GM23248 (cell line): ENCODE results near the gene GRIN3A. TPM values are rescaled to one million over a fixed set of nuclear protein-coding genes. Genes with fewer than 3 reads are reported as not detected.

Experiments used
- DNase-seq: peaks from one replicate; pipeline ENCODE4 v3.0.0-alpha.2; 2015
- H2AFZ ChIP-seq: fragments of 200-600 bp; sonication (generic); 2 replicates; pipeline ENCODE4 v1.6.1; 2016; ENCODE audit warnings: antibody characterized with exemption
- H3F3A ChIP-seq: fragments of 200-600 bp; sonication (generic); 2 replicates; pipeline ENCODE4 v1.6.1; 2016; ENCODE audit warnings: mild to moderate bottlenecking, antibody characterized with exemption, mixed run types; ENCODE audit not compliant: insufficient read depth
- H3K27ac ChIP-seq: fragments of 200-600 bp; sonication (generic); 2 replicates; pipeline ENCODE4 v1.5.1; 2016; ENCODE audit warnings: mild to moderate bottlenecking
- H3K27me3 ChIP-seq: fragments of 200-600 bp; sonication (generic); replicated peaks from 2 replicates; pipeline ENCODE4 v1.6.1; 2016; ENCODE audit warnings: mild to moderate bottlenecking; ENCODE audit not compliant: insufficient read depth
- H3K36me3 ChIP-seq: fragments of 200-600 bp; sonication (generic); 2 replicates; pipeline ENCODE4 v1.6.1; 2016; ENCODE audit warnings: low read depth, mild to moderate bottlenecking
- H3K4me1 ChIP-seq: fragments of 200-600 bp; sonication (generic); 2 replicates; pipeline ENCODE4 v1.6.1; 2016; ENCODE audit warnings: mild to moderate bottlenecking; ENCODE audit not compliant: insufficient read depth
- H3K4me2 ChIP-seq: fragments of 200-600 bp; sonication (generic); one replicate; pipeline ENCODE4 v1.6.1; 2016; ENCODE audit warnings: mild to moderate bottlenecking; ENCODE audit not compliant: unreplicated experiment
- H3K4me3 ChIP-seq: fragments of 200-600 bp; sonication (generic); 2 replicates; pipeline ENCODE4 v1.5.1; 2016; ENCODE audit warnings: mild to moderate bottlenecking
- H3K79me2 ChIP-seq: fragments of 200-600 bp; sonication (generic); 2 replicates; pipeline ENCODE4 v1.6.1; 2016; ENCODE audit warnings: mild to moderate bottlenecking; ENCODE audit not compliant: insufficient read depth
- H3K9ac ChIP-seq: fragments of 200-600 bp; sonication (generic); 2 replicates; pipeline ENCODE4 v1.6.1; 2016; ENCODE audit warnings: mild to moderate bottlenecking
- H3K9me2 ChIP-seq: fragments of 200-600 bp; sonication (generic); 2 replicates; pipeline ENCODE4 v1.6.1; 2016; ENCODE audit warnings: mixed run types, mild to moderate bottlenecking, moderate library complexity; ENCODE audit not compliant: insufficient read depth
- H3K9me3 ChIP-seq: fragments of 200-600 bp; sonication (generic); one replicate; pipeline ENCODE4 v1.6.1; 2017; ENCODE audit warnings: low read depth
- H4K20me1 ChIP-seq: fragments of 200-600 bp; sonication (generic); 2 replicates; pipeline ENCODE4 v1.6.0; 2016; ENCODE audit not compliant: insufficient read depth
- EZH2 ChIP-seq: fragments of 200-600 bp; sonication (generic); IDR thresholded peaks from 2 replicates; pipeline ENCODE4 v1.6.1; 2018; ENCODE audit warnings: antibody characterized with exemption, mild to moderate bottlenecking; ENCODE audit not compliant: insufficient read depth, poor library complexity, severe bottlenecking
- EZH2phosphoT487 ChIP-seq: fragments of 200-600 bp; sonication (generic); IDR thresholded peaks from 2 replicates; pipeline ENCODE4 v1.6.1; 2018; ENCODE audit warnings: antibody characterized with exemption, moderate library complexity, mild to moderate bottlenecking, low read depth; ENCODE audit not compliant: insufficient read depth
- WGBS, 2 experiments: methylation state at CpG; one replicate each; pipeline ENCODE4 v1.1.6; 2015 to 2017; ENCODE audit warnings: low lambda C conversion rate in 2 of 2, low coverage in 1 of 2; ENCODE audit errors: missing lambda C conversion rate in 2 of 2; 5-methylcytosine and 5-hydroxymethylcytosine counted together
- in situ Hi-C: fragments of 300-500 bp; cut with MboI; formaldehyde crosslinking; loops from 2 replicates; pipeline ENCODE4 v1.15.0; 2020
- polyA plus RNA-seq: library from polyadenylated mRNA; unstranded; fragments of >200 nt; fragmentation: Nextera tagmentation; extraction: Ambion mirVana; gene quantifications from 2 replicates; pipeline ENCODE4 v1.2.1, GENCODE V29; 2016
- total RNA-seq: library from RNA; depleted of rRNA; stranded (reverse); fragments of >200 nt; shearing (Covaris generic); gene quantifications from 2 replicates; pipeline ENCODE4 v1.2.3, GENCODE V29; 2014

Gene GRIN3A
- total and polyA plus RNA-seq, 2 experiments from 2014 or later, result not detected

DNA sequence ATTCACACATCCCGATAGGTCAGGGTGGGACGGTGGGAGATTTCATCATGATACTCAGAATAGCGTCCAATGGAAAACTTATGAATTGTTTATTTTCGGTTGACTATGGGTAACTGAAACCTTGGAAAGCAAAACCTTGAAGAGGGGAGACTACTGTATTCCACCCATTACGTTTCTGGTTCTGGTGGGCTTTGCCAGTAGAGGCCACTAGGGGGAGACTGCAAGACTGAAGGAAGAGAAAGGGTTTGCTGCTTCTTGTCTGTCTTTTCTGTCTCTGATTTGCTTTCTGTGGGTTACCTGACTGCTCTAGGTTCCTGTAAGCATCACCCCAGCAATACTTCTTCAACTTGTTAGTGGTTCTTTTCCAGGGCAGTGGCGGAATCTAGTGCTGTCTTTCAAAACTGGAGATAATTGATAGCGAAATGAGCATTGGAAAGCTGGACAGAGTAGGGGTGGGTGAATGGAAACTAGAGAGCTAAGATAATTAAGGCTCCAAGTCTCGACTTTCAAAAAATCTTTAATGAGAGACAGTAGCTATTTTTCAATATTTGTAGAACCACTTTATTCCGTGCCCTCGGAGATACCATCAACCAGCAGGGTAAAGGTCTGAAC is 27.0 kb downstream of the GRIN3A start:
- Histone ChIP-seq H3K9me3 (no peaks in the 10 kb centered on the region), H3K79me2 (no peaks in the 10 kb centered on the region), H3F3A (no peaks in the 10 kb centered on the region), H3K9ac (no peak overlapping the region), H3K4me2 (no peak overlapping the region), H3K27ac (no peak overlapping the region), H4K20me1 (no peaks in the 10 kb centered on the region), H3K4me3 (no peak overlapping the region), H3K36me3 (no peaks in the 10 kb centered on the region), H3K4me1 (no peaks in the 10 kb centered on the region), H2AFZ (no peak overlapping the region), H3K27me3 (no peaks in the 10 kb centered on the region), H3K9me2 (no peaks in the 10 kb centered on the region)
- 64 to 65% methylated on average over 10 of the region's 10 CpGs for WGBS, 2 experiments
- in situ Hi-C loops, result no loop called here
- TF ChIP-seq EZH2phosphoT487 (no peak), EZH2 (no peak)
- peak; percentile 22 for DNase-seq

DNA sequence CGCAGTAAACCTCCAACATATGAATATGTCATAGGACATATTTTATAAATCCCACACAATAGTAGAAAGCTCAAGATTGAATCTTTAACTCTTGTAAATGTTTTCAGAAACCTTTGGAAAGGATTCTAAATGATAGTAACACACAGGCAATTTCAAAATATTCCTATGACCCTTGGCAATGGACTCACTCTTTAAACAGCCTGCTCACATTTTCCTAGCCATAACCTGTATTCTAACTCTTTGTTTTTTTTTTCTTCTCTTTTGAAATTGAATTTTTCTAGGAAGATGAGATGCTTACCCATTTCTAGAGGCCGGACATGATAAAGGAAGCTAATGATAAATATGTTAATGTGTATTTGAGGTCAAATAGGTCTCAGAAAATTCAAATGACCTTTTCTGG is 29.6 kb downstream of the GRIN3A start:
- WGBS, 2 experiments, result 35 to 38% methylated on average over 2 of the region's 2 CpGs
- Histone ChIP-seq H3K27me3 (no peaks in the 10 kb centered on the region), H3K4me1 (no peaks in the 10 kb centered on the region), H3K36me3 (no peaks in the 10 kb centered on the region), H2AFZ (no peak overlapping the region), H3K9me2 (no peaks in the 10 kb centered on the region), H3F3A (no peaks in the 10 kb centered on the region), H3K79me2 (no peaks in the 10 kb centered on the region), H3K9me3 (no peaks in the 10 kb centered on the region), H3K4me3 (no peak overlapping the region), H3K9ac (no peak overlapping the region), H3K4me2 (no peak overlapping the region), H4K20me1 (no peaks in the 10 kb centered on the region), H3K27ac (no peak overlapping the region)
- no peak for TF ChIP-seq EZH2phosphoT487
- TF ChIP-seq EZH2, result no peak
- DNase-seq, result no peak
- in situ Hi-C loops, result no loop called here

DNA sequence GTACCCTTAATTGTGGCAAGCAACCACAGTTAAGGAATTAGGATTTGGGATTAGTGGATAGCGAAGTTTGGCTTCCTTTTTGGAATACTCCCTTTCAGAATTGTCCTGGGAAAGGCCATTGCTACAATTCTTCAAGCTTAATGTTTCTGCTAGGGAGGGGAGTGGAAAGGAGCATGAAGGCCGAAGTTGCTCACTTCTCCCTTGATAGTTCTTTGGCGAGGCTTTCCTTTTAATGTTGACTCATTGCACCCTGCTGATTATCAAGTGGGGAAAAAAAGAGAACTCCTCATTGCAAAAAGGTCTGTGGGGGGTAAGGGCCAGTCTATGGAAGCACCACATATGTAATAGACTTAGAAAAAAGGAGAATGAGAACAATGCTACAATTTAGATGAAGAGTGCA is 30.7 kb downstream of the GRIN3A start:
- no peaks in the 10 kb centered on the region for H4K20me1 ChIP-seq
- H3K27ac ChIP-seq, result no peak overlapping the region
- H3K4me3 ChIP-seq, result no peak overlapping the region
- TF ChIP-seq EZH2phosphoT487, result no peak
- TF ChIP-seq EZH2, result no peak
- H3K9me2 ChIP-seq, result no peaks in the 10 kb centered on the region
- H3F3A ChIP-seq, result no peaks in the 10 kb centered on the region
- no peak for DNase-seq
- H3K79me2 ChIP-seq, result no peaks in the 10 kb centered on the region
- H3K4me2 ChIP-seq, result no peak overlapping the region
- in situ Hi-C loops, result no loop called here
- H3K9me3 ChIP-seq, result no peaks in the 10 kb centered on the region
- no peak overlapping the region for H2AFZ ChIP-seq
- WGBS, 2 experiments, result 4 to 8% methylated on average over 3 of the region's 3 CpGs
- H3K27me3 ChIP-seq, result no peaks in the 10 kb centered on the region
- H3K9ac ChIP-seq, result no peak overlapping the region
- H3K4me1 ChIP-seq, result no peaks in the 10 kb centered on the region
- no peaks in the 10 kb centered on the region for H3K36me3 ChIP-seq

DNA sequence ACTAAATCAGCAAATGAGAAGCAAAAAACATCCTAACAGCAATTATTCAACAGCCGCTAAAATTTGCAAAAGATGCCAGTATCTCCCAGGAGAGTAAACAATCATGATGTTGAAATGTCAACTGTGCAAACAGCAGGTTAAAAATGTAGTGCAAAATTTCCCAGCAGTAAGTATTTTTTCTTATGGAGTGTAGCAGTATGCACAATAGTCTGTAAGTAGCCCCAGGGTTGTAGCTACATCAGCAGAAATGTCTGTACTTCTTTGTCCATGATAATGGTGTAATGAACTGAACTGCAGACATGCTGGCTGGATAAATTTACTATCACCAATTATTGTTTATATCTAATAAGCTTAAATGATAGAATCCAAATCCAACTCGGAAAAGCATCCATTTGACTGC is 31.4 kb downstream of the GRIN3A start:
- in situ Hi-C loops, result no loop called here

DNA sequence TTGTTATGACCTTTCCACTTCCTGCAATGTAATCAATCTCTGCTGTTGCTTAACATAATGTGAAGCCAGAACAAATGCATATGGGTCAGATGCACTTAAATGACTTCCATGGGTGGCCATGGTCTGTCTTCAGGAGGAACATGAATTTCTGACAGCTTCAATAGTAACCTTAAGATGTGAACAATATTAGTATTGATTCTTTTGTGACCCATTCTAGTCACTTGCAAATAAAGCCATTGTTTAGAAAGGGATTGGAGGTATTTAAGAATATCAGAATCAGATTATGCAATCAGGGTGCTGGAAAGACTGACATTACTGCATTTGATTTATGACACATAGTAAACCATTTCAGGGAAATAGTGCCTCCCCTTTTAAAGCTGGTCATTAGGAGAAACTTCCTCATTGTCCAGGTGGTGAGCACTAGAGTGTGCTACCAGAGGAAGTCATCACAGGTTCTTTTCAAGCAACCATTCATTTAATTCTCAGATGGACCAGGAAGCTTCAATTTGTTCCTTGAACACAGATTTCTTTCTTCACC is 32.1 kb downstream of the GRIN3A start:
- Histone ChIP-seq H3K36me3 (no peaks in the 10 kb centered on the region), H2AFZ (no peak overlapping the region), H3K4me1 (no peaks in the 10 kb centered on the region), H3K4me3 (no peak overlapping the region), H3K27me3 (no peaks in the 10 kb centered on the region), H3K79me2 (no peaks in the 10 kb centered on the region), H3K4me2 (no peak overlapping the region), H3F3A (no peaks in the 10 kb centered on the region), H3K27ac (no peak overlapping the region), H4K20me1 (no peaks in the 10 kb centered on the region), H3K9ac (no peak overlapping the region), H3K9me2 (no peaks in the 10 kb centered on the region), H3K9me3 (no peaks in the 10 kb centered on the region)
- TF ChIP-seq EZH2phosphoT487 (no peak), EZH2 (no peak)
- in situ Hi-C loops, result no loop called here
- no peak for DNase-seq

More for the DNA sequence above, 31.4 kb downstream of the GRIN3A start:
- Histone ChIP-seq H2AFZ (no peak overlapping the region), H3K79me2 (no peaks in the 10 kb centered on the region), H3K9ac (no peak overlapping the region), H3K4me1 (no peaks in the 10 kb centered on the region), H3K27ac (no peak overlapping the region), H3K9me3 (no peaks in the 10 kb centered on the region), H3F3A (no peaks in the 10 kb centered on the region), H3K4me3 (no peak overlapping the region), H3K4me2 (no peak overlapping the region), H3K27me3 (no peaks in the 10 kb centered on the region), H4K20me1 (no peaks in the 10 kb centered on the region), H3K36me3 (no peaks in the 10 kb centered on the region), H3K9me2 (no peaks in the 10 kb centered on the region)
- no peak for DNase-seq
- 23 to 33% methylated on average over 2 of the region's 2 CpGs for WGBS, 2 experiments
- TF ChIP-seq EZH2 (no peak), EZH2phosphoT487 (no peak)
